Keratinocyte (primary cell): ENCODE measurements around the gene HS6ST3. TPM values are rescaled to one million over a fixed set of nuclear protein-coding genes. Genes with fewer than 3 reads are reported as not detected.

Source experiments
- DNase-seq: peaks from one replicate; pipeline ENCODE4 v3.0.0-alpha.2; 2011; ENCODE audit warnings: low read depth, missing footprints, low spot score
- FAIRE-seq: peaks from 2 replicates; lab custom pipeline; 2011; peaks lifted over from hg19 to GRCh38; lab: Jason Lieb, UNC
- H2AFZ ChIP-seq: 2 replicates; pipeline ENCODE4 v1.6.0; 2012; ENCODE audit warnings: low read length, control low read depth, inconsistent platforms; ENCODE audit not compliant: control insufficient read depth
- H3K27ac ChIP-seq: 2 replicates; pipeline ENCODE4 v1.5.1; 2011; ENCODE audit warnings: low read length; ENCODE audit not compliant: control insufficient read depth, insufficient read depth
- H3K27me3 ChIP-seq: 3 replicates; pipeline ENCODE4 v1.6.0; 2011; ENCODE audit warnings: low read length; ENCODE audit not compliant: control insufficient read depth, insufficient read depth; ENCODE audit errors: extremely low read depth
- H3K36me3 ChIP-seq, 2 experiments: 2 replicates in 1 of 2; 3 replicates in 1 of 2; pipeline ENCODE4 v1.5.1; 2011; ENCODE audit warnings: low read length in 2 of 2, mild to moderate bottlenecking in 1 of 2; ENCODE audit not compliant: control insufficient read depth in 2 of 2, insufficient read depth in 2 of 2; ENCODE audit errors: extremely low read depth in 1 of 2
- H3K4me1 ChIP-seq: 3 replicates; pipeline ENCODE4 v1.5.1; 2011; ENCODE audit warnings: low read length; ENCODE audit not compliant: control insufficient read depth, insufficient read depth; ENCODE audit errors: extremely low read depth
- H3K4me2 ChIP-seq: 3 replicates; pipeline ENCODE4 v1.6.0; 2011; ENCODE audit warnings: low read depth, low read length; ENCODE audit not compliant: control insufficient read depth, insufficient read depth; ENCODE audit errors: extremely low read depth
- H3K4me3 ChIP-seq, 3 experiments: fragments of 200-600 bp in 1 of 3; sonication (generic) in 1 of 3; 2 replicates in 2 of 3; 3 replicates in 1 of 3; pipeline ENCODE4 v1.5.1; 2011 to 2016; ENCODE audit warnings: low read length in 3 of 3, mild to moderate bottlenecking in 3 of 3, control low read depth in 2 of 3, inconsistent platforms in 1 of 3, low read depth in 1 of 3, mixed read lengths in 1 of 3, mixed run types in 1 of 3, moderate library complexity in 1 of 3; ENCODE audit not compliant: control insufficient read depth in 2 of 3, insufficient read depth in 2 of 3; ENCODE audit errors: extremely low read depth in 1 of 3
- H3K79me2 ChIP-seq: 2 replicates; pipeline ENCODE4 v1.6.0; 2012; ENCODE audit warnings: low read length; ENCODE audit not compliant: control insufficient read depth, insufficient read depth
- H3K9ac ChIP-seq: 3 replicates; pipeline ENCODE4 v1.6.0; 2011; ENCODE audit warnings: low read length; ENCODE audit not compliant: control insufficient read depth, insufficient read depth; ENCODE audit errors: extremely low read depth
- H3K9me1 ChIP-seq: 3 replicates; pipeline ENCODE4 v1.6.0; 2011; ENCODE audit warnings: low read length; ENCODE audit not compliant: control insufficient read depth, insufficient read depth; ENCODE audit errors: extremely low read depth
- H3K9me3 ChIP-seq: 2 replicates; pipeline ENCODE4 v1.5.1; 2012; ENCODE audit warnings: low read depth, low read length; ENCODE audit not compliant: control insufficient read depth
- H4K20me1 ChIP-seq: 3 replicates; pipeline ENCODE4 v1.6.0; 2011; ENCODE audit warnings: low read length; ENCODE audit not compliant: control insufficient read depth, insufficient read depth; ENCODE audit errors: extremely low read depth
- EZH2 ChIP-seq: IDR thresholded peaks from one replicate; pipeline ENCODE4 v1.6.1; 2012; ENCODE audit warnings: inconsistent platforms, mild to moderate bottlenecking, low read length, moderate library complexity
- dilution Hi-C: fragments of 300-500 bp; cut with MboI; formaldehyde crosslinking; loops from one replicate; pipeline ENCODE4 v1.7.0; 2020; ENCODE audit warnings: low sequenced_read_pairs; ENCODE audit not compliant: extremely low pct_ligation_motif_present
- polyA plus RNA-seq, 5 experiments: library from polyadenylated mRNA; depleted of rRNA in 3 of 5; stranded (reverse) in 3 of 5; stranded (forward) in 1 of 5; unstranded in 1 of 5; fragments of >200 nt; gene quantifications; 1 replicate in 1 of 5; 2 replicates in 3 of 5; 3 replicates in 1 of 5; pipeline versions ENCODE4 v1.2.1 to v1.2.3, GENCODE V29; 2011 to 2012; ENCODE audit warnings: missing spikeins in 2 of 5, low read depth in 1 of 5, low replicate concordance in 1 of 5
- TF ChIP-seq, protein P1 (sequence below), 3 experiments: IDR thresholded peaks in 1 of 3; conservative IDR thresholded peaks in 1 of 3; optimal IDR thresholded peaks in 1 of 3; 2 replicates in 2 of 3; 3 replicates in 1 of 3; pipeline versions ENCODE3 to v1.5.1; 2011; ENCODE audit warnings: low read length in 3 of 3, mild to moderate bottlenecking in 3 of 3, moderate library complexity in 2 of 3, control low read depth in 1 of 3, inconsistent platforms in 1 of 3; ENCODE audit not compliant: insufficient read depth in 2 of 3; ENCODE audit errors: extremely low read depth in 1 of 3

The HS6ST3 gene
- polyA plus RNA-seq, 1 donor (not counting 4 experiments of a cell fraction or from before 2014, with no cell fraction given): 0.03 TPM

DNA sequence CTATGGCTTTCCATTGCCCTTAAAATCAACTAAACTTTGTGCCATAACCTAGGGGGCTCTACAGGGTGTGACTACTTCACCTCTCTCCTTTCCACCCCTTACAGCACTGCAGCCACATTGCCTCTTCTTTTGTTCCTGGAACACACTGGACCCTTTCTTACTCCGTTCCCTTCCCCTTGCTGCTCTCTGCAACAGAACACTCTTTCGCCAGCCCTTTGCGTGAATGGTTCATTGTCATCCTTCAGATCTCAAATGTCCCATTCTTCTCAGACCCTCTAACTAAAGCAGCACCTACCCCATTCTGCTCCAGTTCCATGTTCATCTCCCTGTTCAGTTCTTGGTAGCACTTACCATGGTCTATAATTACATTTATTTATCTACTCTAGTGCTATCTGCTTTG, 696.1 kb downstream of the HS6ST3 start:
- H3K4me1 ChIP-seq: no peaks in the 10 kb centered on the region
- H3K9me3 ChIP-seq: no peaks in the 10 kb centered on the region
- no peak overlapping the region for H3K4me2 ChIP-seq
- no peak overlapping the region for H3K27ac ChIP-seq
- no peak for TF ChIP-seq EZH2
- TF ChIP-seq, protein P1, sequence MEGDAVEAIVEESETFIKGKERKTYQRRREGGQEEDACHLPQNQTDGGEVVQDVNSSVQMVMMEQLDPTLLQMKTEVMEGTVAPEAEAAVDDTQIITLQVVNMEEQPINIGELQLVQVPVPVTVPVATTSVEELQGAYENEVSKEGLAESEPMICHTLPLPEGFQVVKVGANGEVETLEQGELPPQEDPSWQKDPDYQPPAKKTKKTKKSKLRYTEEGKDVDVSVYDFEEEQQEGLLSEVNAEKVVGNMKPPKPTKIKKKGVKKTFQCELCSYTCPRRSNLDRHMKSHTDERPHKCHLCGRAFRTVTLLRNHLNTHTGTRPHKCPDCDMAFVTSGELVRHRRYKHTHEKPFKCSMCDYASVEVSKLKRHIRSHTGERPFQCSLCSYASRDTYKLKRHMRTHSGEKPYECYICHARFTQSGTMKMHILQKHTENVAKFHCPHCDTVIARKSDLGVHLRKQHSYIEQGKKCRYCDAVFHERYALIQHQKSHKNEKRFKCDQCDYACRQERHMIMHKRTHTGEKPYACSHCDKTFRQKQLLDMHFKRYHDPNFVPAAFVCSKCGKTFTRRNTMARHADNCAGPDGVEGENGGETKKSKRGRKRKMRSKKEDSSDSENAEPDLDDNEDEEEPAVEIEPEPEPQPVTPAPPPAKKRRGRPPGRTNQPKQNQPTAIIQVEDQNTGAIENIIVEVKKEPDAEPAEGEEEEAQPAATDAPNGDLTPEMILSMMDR (optimal IDR thresholded peaks at IDR 0.05 in 1 of 3, IDR thresholded peaks at IDR 0.05 in 1 of 3, conservative IDR thresholded peaks at IDR 0.05 in 1 of 3; ENCODE audit: extremely low read depth in 1 of 3, insufficient read depth in 2 of 3, low read length in 3 of 3): no peak
- H3K4me3 ChIP-seq: no peak overlapping the region
- dilution Hi-C loops: no loop called here
- H3K27me3 ChIP-seq: no peaks in the 10 kb centered on the region
- FAIRE-seq (no peak), DNase-seq (no peak)
- no peaks in the 10 kb centered on the region for H3K36me3 ChIP-seq
- H3K79me2 ChIP-seq: no peaks in the 10 kb centered on the region
- no peaks in the 10 kb centered on the region for H3K9me1 ChIP-seq
- no peak overlapping the region for H3K9ac ChIP-seq
- H2AFZ ChIP-seq: no peak overlapping the region
- no peaks in the 10 kb centered on the region for H4K20me1 ChIP-seq

DNA sequence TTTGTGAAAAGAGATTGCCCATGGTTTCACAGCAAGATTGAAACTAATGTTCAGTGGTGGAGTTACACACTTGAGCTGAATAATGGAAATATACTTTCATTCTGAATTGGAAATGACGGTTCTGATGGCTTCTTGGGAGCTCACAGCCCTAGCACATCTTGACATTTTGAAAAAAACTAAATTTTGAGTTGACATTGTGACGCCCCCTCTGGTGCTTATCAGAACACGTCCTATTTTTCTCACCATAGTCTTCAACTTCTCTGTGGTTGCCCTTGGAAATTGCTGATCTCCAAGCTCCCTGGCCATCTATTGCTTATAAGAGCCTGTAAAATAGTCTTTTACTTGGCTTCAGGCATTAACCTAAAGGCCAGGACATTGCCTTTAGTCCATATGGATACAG, 702.3 kb downstream of the HS6ST3 start:
- Histone ChIP-seq H3K4me1 (no peaks in the 10 kb centered on the region), H2AFZ (no peak overlapping the region), H3K36me3 (no peaks in the 10 kb centered on the region), H3K79me2 (no peaks in the 10 kb centered on the region), H3K27ac (no peak overlapping the region), H3K9ac (no peak overlapping the region), H3K4me2 (no peak overlapping the region), H3K9me3 (no peaks in the 10 kb centered on the region), H3K9me1 (no peaks in the 10 kb centered on the region), H4K20me1 (no peaks in the 10 kb centered on the region), H3K4me3 (no peak overlapping the region), H3K27me3 (no peaks in the 10 kb centered on the region)
- FAIRE-seq: no peak
- dilution Hi-C loops: no loop called here
- DNase-seq: no peak
- TF ChIP-seq, protein P1 (optimal IDR thresholded peaks at IDR 0.05 in 1 of 3, IDR thresholded peaks at IDR 0.05 in 1 of 3, conservative IDR thresholded peaks at IDR 0.05 in 1 of 3; ENCODE audit: extremely low read depth in 1 of 3, insufficient read depth in 2 of 3, low read length in 3 of 3): no peak
- TF ChIP-seq EZH2: no peak
